ENCODE measurements around the gene ST13. TPM values are rescaled to one million over a fixed set of nuclear protein-coding genes. Genes with fewer than 3 reads are reported as not detected.

The ST13 gene
- total RNA-seq, 1 donor, result 199 TPM

DNA sequence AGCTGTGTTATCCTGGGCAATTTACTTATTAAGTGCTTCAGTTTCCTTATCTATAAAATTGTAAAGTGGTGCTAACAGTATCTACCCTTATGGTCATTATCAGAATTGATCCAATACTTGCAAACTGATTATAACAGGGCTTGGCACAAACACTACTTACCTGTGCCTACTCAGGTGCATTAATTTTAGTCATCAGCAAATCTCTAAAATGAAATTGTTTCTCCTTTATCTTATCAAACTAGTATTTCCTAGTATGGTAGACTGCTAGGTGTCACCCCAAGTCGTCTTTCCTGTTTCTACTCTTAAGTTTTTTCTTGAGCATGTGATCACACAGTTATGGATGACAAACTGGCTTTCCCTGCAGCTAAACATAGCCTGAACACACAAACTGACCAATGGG, 33.0 kb downstream of the ST13 start:
- TF ChIP-seq, protein P1, sequence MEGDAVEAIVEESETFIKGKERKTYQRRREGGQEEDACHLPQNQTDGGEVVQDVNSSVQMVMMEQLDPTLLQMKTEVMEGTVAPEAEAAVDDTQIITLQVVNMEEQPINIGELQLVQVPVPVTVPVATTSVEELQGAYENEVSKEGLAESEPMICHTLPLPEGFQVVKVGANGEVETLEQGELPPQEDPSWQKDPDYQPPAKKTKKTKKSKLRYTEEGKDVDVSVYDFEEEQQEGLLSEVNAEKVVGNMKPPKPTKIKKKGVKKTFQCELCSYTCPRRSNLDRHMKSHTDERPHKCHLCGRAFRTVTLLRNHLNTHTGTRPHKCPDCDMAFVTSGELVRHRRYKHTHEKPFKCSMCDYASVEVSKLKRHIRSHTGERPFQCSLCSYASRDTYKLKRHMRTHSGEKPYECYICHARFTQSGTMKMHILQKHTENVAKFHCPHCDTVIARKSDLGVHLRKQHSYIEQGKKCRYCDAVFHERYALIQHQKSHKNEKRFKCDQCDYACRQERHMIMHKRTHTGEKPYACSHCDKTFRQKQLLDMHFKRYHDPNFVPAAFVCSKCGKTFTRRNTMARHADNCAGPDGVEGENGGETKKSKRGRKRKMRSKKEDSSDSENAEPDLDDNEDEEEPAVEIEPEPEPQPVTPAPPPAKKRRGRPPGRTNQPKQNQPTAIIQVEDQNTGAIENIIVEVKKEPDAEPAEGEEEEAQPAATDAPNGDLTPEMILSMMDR (IDR thresholded peaks at IDR 0.05; ENCODE audit: insufficient read depth, low read depth, low read length), result no peak
- DNase-seq (ENCODE audit: low read depth), result no peak
- H3K4me3 ChIP-seq (ENCODE audit: low read depth, low read length), result no peak overlapping the region

DNA sequence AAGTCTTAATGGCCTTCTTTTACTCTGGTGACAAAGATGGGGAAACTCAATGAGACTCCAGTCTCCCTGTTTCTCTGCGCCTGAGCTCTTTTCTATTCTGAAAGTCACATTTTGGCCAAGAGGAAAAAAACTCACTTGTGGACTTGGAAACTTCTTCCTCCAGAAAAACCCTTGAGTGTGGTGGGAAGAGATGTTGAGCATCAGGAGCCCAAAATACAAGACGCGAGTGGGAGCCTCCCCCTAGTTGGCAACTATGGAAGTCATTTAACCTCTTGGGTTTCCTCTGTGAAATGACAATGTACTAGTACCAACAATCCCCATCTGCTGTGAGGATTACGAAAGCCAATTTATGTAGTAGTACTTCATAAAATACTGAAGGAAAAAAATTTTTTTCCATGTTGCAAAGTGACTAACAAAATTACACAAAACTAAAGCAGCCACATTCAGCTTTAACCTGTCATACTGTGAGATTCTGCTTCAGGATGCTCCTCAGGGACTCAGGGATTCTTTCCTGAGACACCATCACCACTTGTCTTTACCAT, 36.8 kb downstream of the ST13 start:
- TF ChIP-seq, protein P1 (IDR thresholded peaks at IDR 0.05; ENCODE audit: insufficient read depth, low read depth, low read length), result no peak
- H3K4me3 ChIP-seq (ENCODE audit: low read depth, low read length), result peak overlapping the region; percentile 100
- DNase-seq (ENCODE audit: low read depth), result peak; percentile 60

DNA sequence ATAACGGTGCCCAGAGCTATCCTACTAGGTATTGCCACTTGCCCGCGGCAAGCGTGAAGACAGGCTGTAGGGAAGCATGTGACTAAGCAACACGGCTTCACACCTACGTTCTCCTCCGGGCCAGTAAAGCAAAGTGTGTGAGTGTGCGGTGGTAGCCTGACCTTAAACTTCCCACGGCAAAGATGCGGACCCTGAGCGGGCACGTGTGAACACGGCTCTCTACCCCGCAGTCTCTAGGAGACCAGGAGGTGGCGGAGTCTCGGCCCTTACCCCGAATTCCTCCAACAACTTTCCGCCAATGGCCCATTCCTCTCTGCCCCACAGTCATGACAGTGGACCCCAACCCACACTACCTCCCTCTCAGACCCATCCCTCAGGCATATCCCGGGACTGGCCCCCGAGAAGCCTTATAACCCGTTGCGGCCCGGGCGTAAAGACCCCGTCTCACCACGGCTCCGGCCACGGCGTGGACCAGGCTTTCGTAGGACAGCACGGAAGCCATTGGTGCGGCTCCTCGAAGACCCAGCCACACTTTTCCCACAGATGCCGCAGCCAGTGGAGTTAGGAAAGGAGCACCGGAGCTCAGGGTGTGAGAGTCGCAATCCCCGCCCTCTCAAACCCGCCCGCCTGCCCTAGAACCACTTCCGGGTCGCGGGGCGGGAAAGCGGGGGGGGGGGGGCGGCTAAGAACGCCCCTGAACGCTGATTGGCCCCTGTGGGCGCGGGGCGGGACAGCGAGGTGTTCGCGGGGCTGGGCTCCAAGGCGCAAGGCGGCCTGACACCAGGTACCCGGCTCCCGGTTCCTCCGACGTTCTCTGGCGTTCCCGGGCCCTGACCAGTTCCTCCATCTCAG, 37.5 kb downstream of the ST13 start, which contains the start of gene SLC25A17:
Gene SLC25A17 (minus strand): TSS at position 600 of the 852 bp plus-strand sequence. CDS start 98 bp downstream, at position 502.
- TF ChIP-seq, protein P1 (IDR thresholded peaks at IDR 0.05; ENCODE audit: insufficient read depth, low read depth, low read length), result peak; percentile 48
- peak; percentile 83 for DNase-seq (ENCODE audit: low read depth)
- H3K4me3 ChIP-seq (ENCODE audit: low read depth, low read length), result peak within 1 kb of the TSS; percentile 100

DNA sequence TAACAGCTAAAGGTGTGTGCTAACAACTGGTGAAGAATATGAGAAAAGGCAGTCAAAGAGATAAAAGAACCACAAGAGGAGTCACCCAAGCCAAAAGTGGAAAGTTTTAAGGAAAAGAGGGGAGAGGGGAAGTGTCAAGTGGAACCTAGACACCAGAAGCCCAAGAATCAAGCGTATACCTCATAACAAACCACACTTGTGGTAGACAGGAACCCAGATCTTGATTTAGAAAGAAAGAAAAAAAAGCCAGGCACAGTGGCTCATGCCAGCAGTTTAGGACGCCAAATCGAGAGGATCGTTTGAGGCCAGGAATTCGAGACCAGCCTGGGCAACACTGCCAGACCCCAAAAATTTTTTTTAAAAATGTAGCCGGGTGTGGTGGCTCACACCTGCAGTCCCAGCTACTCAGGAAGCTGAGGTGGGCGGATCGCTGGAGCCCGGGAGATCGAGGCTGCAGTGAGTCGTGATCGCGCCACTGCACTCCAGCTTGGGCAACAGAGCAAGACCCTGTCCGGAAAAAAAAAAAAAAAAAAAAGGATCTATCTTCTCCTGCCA, 38.2 kb downstream of the ST13 start:
- DNase-seq (ENCODE audit: low read depth), result peak; percentile 8
- TF ChIP-seq, protein P1 (IDR thresholded peaks at IDR 0.05; ENCODE audit: insufficient read depth, low read depth, low read length), result no peak
- peak overlapping the region; percentile 100 for H3K4me3 ChIP-seq (ENCODE audit: low read depth, low read length)

DNA sequence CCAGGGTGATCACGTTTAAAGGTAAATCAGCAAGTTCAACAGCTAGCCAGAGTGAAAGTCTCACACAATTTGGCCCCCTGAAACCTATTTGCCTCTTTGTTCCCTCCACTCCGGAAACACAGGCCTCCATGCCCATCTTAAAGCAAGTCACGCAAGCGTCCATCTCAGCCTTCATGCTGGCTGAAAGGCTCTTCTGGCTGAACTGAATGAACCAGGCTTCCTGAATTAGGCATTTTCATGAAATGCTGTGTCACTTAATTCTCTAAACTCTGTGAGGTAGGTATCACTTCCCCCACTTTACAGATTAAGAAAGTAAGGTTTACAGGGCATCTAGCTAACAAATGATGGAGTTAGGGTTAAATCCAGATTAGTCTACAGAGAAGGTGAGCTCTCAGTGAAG, 38.7 kb downstream of the ST13 start:
- no peak for DNase-seq (ENCODE audit: low read depth)
- TF ChIP-seq, protein P1 (IDR thresholded peaks at IDR 0.05; ENCODE audit: insufficient read depth, low read depth, low read length), result no peak
- peak overlapping the region; percentile 100 for H3K4me3 ChIP-seq (ENCODE audit: low read depth, low read length)

DNA sequence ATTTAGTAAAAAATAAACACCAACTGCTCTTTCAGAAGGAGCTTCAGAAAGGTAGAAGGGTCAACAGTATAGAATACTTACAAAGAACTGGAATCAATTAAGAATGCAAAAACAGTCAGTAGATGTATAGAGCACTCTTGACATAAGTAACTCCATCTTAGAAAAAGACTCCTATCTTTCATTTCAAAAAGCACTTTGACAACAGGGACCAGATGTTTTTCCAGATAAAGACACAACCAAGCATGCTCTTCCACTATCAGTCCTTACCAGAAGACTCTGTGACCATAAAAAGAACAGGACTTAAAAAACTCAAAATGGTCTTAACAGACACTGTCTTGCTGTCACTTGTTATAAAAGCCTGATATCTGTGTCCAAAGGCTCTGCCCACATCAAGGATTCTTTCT, 42.5 kb downstream of the ST13 start:
- DNase-seq (ENCODE audit: low read depth), result no peak
- TF ChIP-seq, protein P1 (IDR thresholded peaks at IDR 0.05; ENCODE audit: insufficient read depth, low read depth, low read length), result no peak
- no peak overlapping the region for H3K4me3 ChIP-seq (ENCODE audit: low read depth, low read length)

Data from fibroblast of villous mesenchyme (primary cell).